ENCODE measurements around the gene SREBF1.

SREBF1 gene

GRCh38 chr17:17839791-17840707 lies 3.3 kb upstream of the SREBF1 start:
- peak; percentile 92 for DNase-seq

GRCh38 chr17:17837966-17838962 lies 1.5 kb upstream of the SREBF1 start:
- peak; percentile 72 for DNase-seq

GRCh38 chr17:17837380-17837821 lies 615 bp upstream of the SREBF1 start:
- DNase-seq, result peak; percentile 33

GRCh38 chr17:17836250-17836817 lies 452 bp downstream of the SREBF1 start:
- peak; percentile 95 for DNase-seq

GRCh38 chr17:17835415-17836249 lies 1.2 kb downstream of the SREBF1 start:
- DNase-seq, result no peak

- DNase-seq, result no peak
These were observed 1.8 kb downstream of the SREBF1 start for GRCh38 chr17:17834974-17835373.

GRCh38 chr17:17833658-17834357 lies 3.0 kb downstream of the SREBF1 start:
- no peak for DNase-seq

GRCh38 chr17:17832032-17832363 lies 4.8 kb downstream of the SREBF1 start:
- DNase-seq, result no peak

GRCh38 chr17:17831208-17832031 lies 5.4 kb downstream of the SREBF1 start:
- DNase-seq, result no peak

GRCh38 chr17:17830740-17831207 lies 6.0 kb downstream of the SREBF1 start:
- no peak for DNase-seq

GRCh38 chr17:17830269-17830567 lies 6.6 kb downstream of the SREBF1 start:
- no peak for DNase-seq

GRCh38 chr17:17827826-17828621 lies 8.8 kb downstream of the SREBF1 start:
- DNase-seq, result no peak

- DNase-seq, result no peak
These were observed 9.6 kb downstream of the SREBF1 start for GRCh38 chr17:17826942-17827785.

- DNase-seq, result no peak
These were observed 10.5 kb downstream of the SREBF1 start for GRCh38 chr17:17826342-17826713.

- DNase-seq, result peak; percentile 16
These were observed 11.8 kb downstream of the SREBF1 start for GRCh38 chr17:17824783-17825614.

- DNase-seq, result peak; percentile 86
These were observed 12.5 kb downstream of the SREBF1 start for GRCh38 chr17:17824119-17824782.

GRCh38 chr17:17823433-17824118 lies 13.2 kb downstream of the SREBF1 start:
- peak; percentile 92 for DNase-seq
